ENCODE results near the gene LILRB4. TPM values are rescaled to one million over a fixed set of nuclear protein-coding genes. Genes with fewer than 3 reads are reported as not detected.
"Not testable (repeated sequence)": the region's sequence is repeated elsewhere in the genome, so short reads cannot be mapped to it uniquely, and the experiment has no call there.

LILRB4 gene
- total RNA-seq, 1 experiment from 2014 or later, result not detected

- CTCF ChIA-PET, result no interaction called here
- BruUV-seq (replicated peaks), result no TSS peak
- H3K9me3 ChIP-seq (ENCODE audit: low read depth, low read length, poor library complexity, severe bottlenecking), result no peaks in the 10 kb centered on the region
- TF ChIP-seq, protein P1, sequence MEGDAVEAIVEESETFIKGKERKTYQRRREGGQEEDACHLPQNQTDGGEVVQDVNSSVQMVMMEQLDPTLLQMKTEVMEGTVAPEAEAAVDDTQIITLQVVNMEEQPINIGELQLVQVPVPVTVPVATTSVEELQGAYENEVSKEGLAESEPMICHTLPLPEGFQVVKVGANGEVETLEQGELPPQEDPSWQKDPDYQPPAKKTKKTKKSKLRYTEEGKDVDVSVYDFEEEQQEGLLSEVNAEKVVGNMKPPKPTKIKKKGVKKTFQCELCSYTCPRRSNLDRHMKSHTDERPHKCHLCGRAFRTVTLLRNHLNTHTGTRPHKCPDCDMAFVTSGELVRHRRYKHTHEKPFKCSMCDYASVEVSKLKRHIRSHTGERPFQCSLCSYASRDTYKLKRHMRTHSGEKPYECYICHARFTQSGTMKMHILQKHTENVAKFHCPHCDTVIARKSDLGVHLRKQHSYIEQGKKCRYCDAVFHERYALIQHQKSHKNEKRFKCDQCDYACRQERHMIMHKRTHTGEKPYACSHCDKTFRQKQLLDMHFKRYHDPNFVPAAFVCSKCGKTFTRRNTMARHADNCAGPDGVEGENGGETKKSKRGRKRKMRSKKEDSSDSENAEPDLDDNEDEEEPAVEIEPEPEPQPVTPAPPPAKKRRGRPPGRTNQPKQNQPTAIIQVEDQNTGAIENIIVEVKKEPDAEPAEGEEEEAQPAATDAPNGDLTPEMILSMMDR (conservative IDR thresholded peaks at IDR 0.05; ENCODE audit: low read depth, low read length), result no peak
- TF ChIP-seq EZH2 (IDR thresholded peaks at IDR 0.05; ENCODE audit: borderline replicate concordance, low read depth, low read length, poor library complexity, severe bottlenecking), result no peak
- no peak overlapping the region for H3K4me3 ChIP-seq (ENCODE audit: low read depth, low read length, poor library complexity, severe bottlenecking)
- no peak for DNase-seq (ENCODE audit: low spot score)
- H3K27ac ChIP-seq (ENCODE audit: low read depth, low read length, poor library complexity, severe bottlenecking), result no peak overlapping the region
- intact Hi-C loops (cut with micrococcal nuclease; ENCODE audit: unreplicated experiment), result no loop called here
- H3K27me3 ChIP-seq (replicated peaks; ENCODE audit: insufficient read depth, low read depth, low read length, poor library complexity), result peaks cover 23% of the 10 kb centered on the region
- POLR2A ChIA-PET (ENCODE audit: low non-redundant PET), result no interaction called here
- no peaks in the 10 kb centered on the region for H3K4me1 ChIP-seq (ENCODE audit: insufficient read depth, low read length, poor library complexity, severe bottlenecking)
- no peaks in the 10 kb centered on the region for H3K36me3 ChIP-seq (ENCODE audit: insufficient read depth, low read length, poor library complexity, severe bottlenecking)
Observed at GRCh38 chr19:54633401-54633800, 29.4 kb upstream of the LILRB4 start.

DNA sequence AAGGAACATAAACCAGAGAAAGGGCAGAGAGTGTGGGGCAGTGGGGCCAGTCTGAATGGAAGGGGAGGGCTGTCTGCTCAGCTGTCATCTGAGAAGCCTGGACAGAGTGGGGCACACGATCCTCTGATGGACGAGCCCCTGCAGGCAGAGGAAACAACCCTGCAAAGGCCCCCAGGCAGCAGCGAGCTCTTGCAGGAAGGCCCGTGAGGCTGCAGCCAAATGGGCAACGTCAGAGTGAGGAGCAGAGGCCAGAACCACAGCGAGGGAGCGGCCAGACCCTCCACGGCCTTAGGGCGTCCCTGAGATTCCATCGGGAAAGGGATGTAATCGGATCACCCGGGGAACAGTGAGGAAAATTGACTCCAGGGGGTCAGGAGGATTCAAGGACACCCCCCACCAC is 26.7 kb upstream of the LILRB4 start:
- H3K27ac ChIP-seq (ENCODE audit: low read depth, low read length, poor library complexity, severe bottlenecking); H3K9me3 ChIP-seq (ENCODE audit: low read depth, low read length, poor library complexity, severe bottlenecking); intact Hi-C loops (cut with micrococcal nuclease; ENCODE audit: unreplicated experiment); DNase-seq (ENCODE audit: low spot score); POLR2A ChIA-PET (ENCODE audit: low non-redundant PET); BruUV-seq (replicated peaks); CTCF ChIA-PET; H3K4me1 ChIP-seq (ENCODE audit: insufficient read depth, low read length, poor library complexity, severe bottlenecking); H3K36me3 ChIP-seq (ENCODE audit: insufficient read depth, low read length, poor library complexity, severe bottlenecking); H3K4me3 ChIP-seq (ENCODE audit: low read depth, low read length, poor library complexity, severe bottlenecking): not testable (repeated sequence)
- H3K27me3 ChIP-seq (replicated peaks; ENCODE audit: insufficient read depth, low read depth, low read length, poor library complexity), result peaks cover 14% of the 10 kb centered on the region

- H3K4me3 ChIP-seq (ENCODE audit: low read depth, low read length, poor library complexity, severe bottlenecking), result no peak overlapping the region
- DNase-seq (ENCODE audit: low spot score), result no peak
- H3K9me3 ChIP-seq (ENCODE audit: low read depth, low read length, poor library complexity, severe bottlenecking), result no peaks in the 10 kb centered on the region
- no peaks in the 10 kb centered on the region for H3K4me1 ChIP-seq (ENCODE audit: insufficient read depth, low read length, poor library complexity, severe bottlenecking)
- TF ChIP-seq, protein P1 (conservative IDR thresholded peaks at IDR 0.05; ENCODE audit: low read depth, low read length), result no peak
- TF ChIP-seq EZH2 (IDR thresholded peaks at IDR 0.05; ENCODE audit: borderline replicate concordance, low read depth, low read length, poor library complexity, severe bottlenecking), result no peak
- intact Hi-C loops (cut with micrococcal nuclease; ENCODE audit: unreplicated experiment), result no loop called here
- ChIA-PET CTCF (no interaction called here), POLR2A (ENCODE audit: low non-redundant PET) (no interaction called here)
- H3K36me3 ChIP-seq (ENCODE audit: insufficient read depth, low read length, poor library complexity, severe bottlenecking), result no peaks in the 10 kb centered on the region
- no TSS peak for BruUV-seq (replicated peaks)
- no peak overlapping the region for H3K27ac ChIP-seq (ENCODE audit: low read depth, low read length, poor library complexity, severe bottlenecking)
- peaks cover 7% of the 10 kb centered on the region for H3K27me3 ChIP-seq (replicated peaks; ENCODE audit: insufficient read depth, low read depth, low read length, poor library complexity)
Observed at GRCh38 chr19:54638683-54639082, 24.1 kb upstream of the LILRB4 start.

DNA sequence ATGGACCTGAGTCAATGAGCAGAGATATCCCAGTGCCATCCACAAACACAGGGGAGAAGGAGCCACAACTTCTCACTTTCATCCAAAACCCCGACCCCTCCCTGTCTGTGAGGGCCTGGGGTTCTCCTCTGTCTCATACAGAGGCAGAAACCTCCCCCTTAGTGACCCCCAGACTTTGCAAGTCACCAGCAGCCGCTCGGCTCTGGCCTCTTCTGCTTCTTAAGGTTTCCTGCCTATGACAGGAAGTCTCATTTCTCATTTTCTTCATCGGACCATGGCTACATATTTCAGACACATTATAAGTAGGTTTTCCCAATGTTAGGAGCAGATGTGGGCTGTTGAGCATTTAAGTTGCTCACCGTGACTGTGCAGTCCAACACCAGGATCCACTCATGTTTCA is 19.8 kb upstream of the LILRB4 start:
- H3K36me3 ChIP-seq (ENCODE audit: insufficient read depth, low read length, poor library complexity, severe bottlenecking); POLR2A ChIA-PET (ENCODE audit: low non-redundant PET); CTCF ChIA-PET; H3K9me3 ChIP-seq (ENCODE audit: low read depth, low read length, poor library complexity, severe bottlenecking); H3K4me3 ChIP-seq (ENCODE audit: low read depth, low read length, poor library complexity, severe bottlenecking); H3K4me1 ChIP-seq (ENCODE audit: insufficient read depth, low read length, poor library complexity, severe bottlenecking); H3K27ac ChIP-seq (ENCODE audit: low read depth, low read length, poor library complexity, severe bottlenecking); H3K27me3 ChIP-seq (replicated peaks; ENCODE audit: insufficient read depth, low read depth, low read length, poor library complexity); intact Hi-C loops (cut with micrococcal nuclease; ENCODE audit: unreplicated experiment); DNase-seq (ENCODE audit: low spot score); BruUV-seq (replicated peaks): not testable (repeated sequence)

DNA sequence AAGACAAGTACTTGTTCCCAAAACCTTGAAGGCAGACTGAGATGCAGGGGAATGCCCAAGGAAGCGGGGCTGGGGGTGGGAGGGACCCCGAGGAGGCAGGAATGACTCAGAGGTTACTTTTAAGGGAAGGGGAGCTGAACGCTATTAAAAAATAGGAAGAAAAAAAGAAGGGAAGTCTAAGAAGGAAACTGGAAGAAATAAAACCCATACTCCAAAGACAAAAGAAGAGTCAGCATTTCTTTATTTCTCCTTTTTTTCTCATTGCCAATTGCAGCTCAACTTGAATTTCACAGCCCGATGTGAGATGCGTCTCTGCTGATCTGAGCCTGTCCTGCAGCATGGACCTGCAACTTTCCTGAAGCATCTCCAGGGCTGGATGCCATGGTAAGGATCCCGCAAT is 19.2 kb upstream of the LILRB4 start:
- DNase-seq (ENCODE audit: low spot score); H3K27me3 ChIP-seq (replicated peaks; ENCODE audit: insufficient read depth, low read depth, low read length, poor library complexity); H3K36me3 ChIP-seq (ENCODE audit: insufficient read depth, low read length, poor library complexity, severe bottlenecking); H3K27ac ChIP-seq (ENCODE audit: low read depth, low read length, poor library complexity, severe bottlenecking); POLR2A ChIA-PET (ENCODE audit: low non-redundant PET); H3K4me1 ChIP-seq (ENCODE audit: insufficient read depth, low read length, poor library complexity, severe bottlenecking); intact Hi-C loops (cut with micrococcal nuclease; ENCODE audit: unreplicated experiment); H3K9me3 ChIP-seq (ENCODE audit: low read depth, low read length, poor library complexity, severe bottlenecking); H3K4me3 ChIP-seq (ENCODE audit: low read depth, low read length, poor library complexity, severe bottlenecking); CTCF ChIA-PET; BruUV-seq (replicated peaks): not testable (repeated sequence)

All from A673 (cell line).